HepG2 (cell line): Measurements from ENCODE around the gene VWCE. TPM values are rescaled to one million over a fixed set of nuclear protein-coding genes. Genes with fewer than 3 reads are reported as not detected.

Source experiments
- EHMT2 ChIP-seq: fragments of 200-600 bp; sonication (generic); IDR thresholded peaks from 2 replicates; pipeline ENCODE4 v1.7.0; 2017; ENCODE audit warnings: antibody characterized with exemption, low read depth, low read length, borderline replicate concordance
- FOXK1 ChIP-seq: sonication (generic); formaldehyde crosslinking; IDR thresholded peaks from 2 replicates; pipeline ENCODE4 v1.4.0; 2020; ENCODE audit warnings: low read depth, missing genetic modification reagents, borderline replicate concordance
- FOXP4 ChIP-seq: sonication (generic); formaldehyde crosslinking; IDR thresholded peaks from 2 replicates; pipeline ENCODE4 v1.4.0; 2020; ENCODE audit warnings: missing genetic modification reagents
- IRX3 ChIP-seq: sonication (generic); formaldehyde crosslinking; IDR thresholded peaks from 2 replicates; pipeline ENCODE4 v1.8.1; 2023; ENCODE audit warnings: mild to moderate bottlenecking, low read depth, missing genetic modification reagents, borderline replicate concordance
- ISX ChIP-seq: sonication (generic); formaldehyde crosslinking; conservative IDR thresholded peaks from 2 replicates; pipeline ENCODE4 v1.5.0; 2020; ENCODE audit warnings: missing genetic modification reagents
- KDM1A ChIP-seq: IDR thresholded peaks from 2 replicates; pipeline ENCODE4 v1.6.1; 2016; ENCODE audit warnings: missing compliant biosample characterization
- KLF11 ChIP-seq: IDR thresholded peaks from 2 replicates; pipeline ENCODE4 v1.6.1; 2016; ENCODE audit warnings: missing compliant biosample characterization
- KLF15 ChIP-seq: sonication (generic); formaldehyde crosslinking; IDR thresholded peaks from 2 replicates; pipeline ENCODE4 v1.8.1; 2023; ENCODE audit warnings: borderline replicate concordance, mild to moderate bottlenecking, inconsistent platforms, missing genetic modification reagents, mixed read lengths
- KMT2A ChIP-seq: sonication (generic); formaldehyde crosslinking; IDR thresholded peaks from 2 replicates; pipeline ENCODE4 v1.4.0; 2020; ENCODE audit warnings: missing genetic modification reagents
- RAD21 ChIP-seq: fragments of 450-650 bp; formaldehyde crosslinking; IDR thresholded peaks from 2 replicates; pipeline ENCODE4 v1.5.0; 2020; ENCODE audit warnings: mild to moderate bottlenecking
- RFXAP ChIP-seq: sonication (generic); formaldehyde crosslinking; IDR thresholded peaks from 2 replicates; pipeline ENCODE4 v1.4.0; 2020; ENCODE audit warnings: missing genetic modification reagents, borderline replicate concordance
- SNAI1 ChIP-seq: sonication (generic); formaldehyde crosslinking; IDR thresholded peaks from 2 replicates; pipeline ENCODE4 v1.5.0; 2020; ENCODE audit warnings: mild to moderate bottlenecking, missing genetic modification reagents, borderline replicate concordance
- SOX5 ChIP-seq: IDR thresholded peaks from 2 replicates; pipeline ENCODE4 v1.6.1; 2016; ENCODE audit warnings: borderline replicate concordance
- SRSF1 ChIP-seq: fragments of 200-400 bp; formaldehyde crosslinking; optimal IDR thresholded peaks from 2 replicates; pipeline ENCODE3; 2017; ENCODE audit warnings: mild to moderate bottlenecking, low read depth, low read length, moderate library complexity
- THAP7 ChIP-seq: sonication (generic); formaldehyde crosslinking; IDR thresholded peaks from 2 replicates; pipeline ENCODE4 v1.8.1; 2023; ENCODE audit warnings: mild to moderate bottlenecking, missing genetic modification reagents
- ZBTB25 ChIP-seq: IDR thresholded peaks from 2 replicates; pipeline ENCODE4 v1.6.1; 2018; ENCODE audit warnings: missing genetic modification reagents
- ZNF281 ChIP-seq: sonication (generic); formaldehyde crosslinking; IDR thresholded peaks from 2 replicates; pipeline ENCODE4 v1.4.0; 2020; ENCODE audit warnings: missing genetic modification reagents, borderline replicate concordance
- polyA plus RNA-seq, 8 experiments: library from polyadenylated mRNA; depleted of rRNA in 3 of 8; stranded (reverse) in 7 of 8; unstranded in 1 of 8; fragments of >200 nt; fragmentation: Illumina TruSeq in 4 of 8; extraction: Trizol in 4 of 8; gene quantifications; 2 replicates each; pipeline versions ENCODE4 v1.2.1 to v1.2.3, GENCODE V29; 2011 to 2016; ENCODE audit warnings: low read depth in 4 of 8, missing spikeins in 1 of 8, mixed read lengths in 1 of 8; ENCODE audit not compliant: insufficient read depth in 1 of 8
- total RNA-seq, 5 experiments: library from RNA; depleted of rRNA; stranded (reverse); fragments of >200 nt; fragmentation: Illumina TruSeq; extraction: Trizol; gene quantifications; 2 replicates each; pipeline ENCODE4 v1.2.3, GENCODE V29; 2016; ENCODE audit warnings: low read depth in 1 of 5
- TF ChIP-seq, protein P1 (sequence below): sonication (generic); formaldehyde crosslinking; IDR thresholded peaks from 2 replicates; pipeline ENCODE4 v1.5.0; 2020; ENCODE audit warnings: missing genetic modification reagents
- TF ChIP-seq, protein P2 (sequence below): sonication (generic); formaldehyde crosslinking; IDR thresholded peaks from 2 replicates; pipeline ENCODE4 v1.4.0; 2020; ENCODE audit warnings: missing genetic modification reagents, borderline replicate concordance

VWCE gene
- total and polyA plus RNA-seq, 2 of the 13 experiments (the other 11 are each of a cell fraction or from before 2014, with no cell fraction given): 27.6 to 58.3 TPM

- TF ChIP-seq SRSF1 (peak; percentile 60), KDM1A (CRISPR knock-in tag) (0 out of 2 replicates have a peak, but pooled peaks have one; percentile 22), ZNF281 (CRISPR knock-in tag) (peak; percentile 72; the same call in 1 of the 2 replicates), KLF15 (CRISPR knock-in tag) (peak; percentile 66; the same call in 1 of the 2 replicates), RFXAP (CRISPR knock-in tag) (peak; percentile 67; the same call in 1 of the 2 replicates), FOXK1 (peak; percentile 89), KLF11 (CRISPR knock-in tag) (no peak), FOXP4 (peak; percentile 45; the same call in 1 of the 2 replicates), SNAI1 (CRISPR knock-in tag) (0 out of 2 replicates have a peak, but pooled peaks have one; percentile 51), SOX5 (CRISPR knock-in tag) (0 out of 2 replicates have a peak, but pooled peaks have one; percentile 15), ISX (CRISPR knock-in tag) (no peak), RAD21 (CRISPR knock-in tag) (no peak; the same call in 1 of the 2 replicates), KMT2A (CRISPR knock-in tag) (peak; percentile 95), IRX3 (CRISPR knock-in tag) (peak; percentile 85), THAP7 (CRISPR knock-in tag) (peak; percentile 73; the same call in 1 of the 2 replicates), EHMT2 (no peak), ZBTB25 (CRISPR knock-in tag) (no peak; the same call in 1 of the 2 replicates)
- TF ChIP-seq, protein P1, sequence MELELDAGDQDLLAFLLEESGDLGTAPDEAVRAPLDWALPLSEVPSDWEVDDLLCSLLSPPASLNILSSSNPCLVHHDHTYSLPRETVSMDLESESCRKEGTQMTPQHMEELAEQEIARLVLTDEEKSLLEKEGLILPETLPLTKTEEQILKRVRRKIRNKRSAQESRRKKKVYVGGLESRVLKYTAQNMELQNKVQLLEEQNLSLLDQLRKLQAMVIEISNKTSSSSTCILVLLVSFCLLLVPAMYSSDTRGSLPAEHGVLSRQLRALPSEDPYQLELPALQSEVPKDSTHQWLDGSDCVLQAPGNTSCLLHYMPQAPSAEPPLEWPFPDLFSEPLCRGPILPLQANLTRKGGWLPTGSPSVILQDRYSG (CRISPR knock-in tag): 0 out of 2 replicates have a peak, but pooled peaks have one; percentile 26
- TF ChIP-seq, protein P2, sequence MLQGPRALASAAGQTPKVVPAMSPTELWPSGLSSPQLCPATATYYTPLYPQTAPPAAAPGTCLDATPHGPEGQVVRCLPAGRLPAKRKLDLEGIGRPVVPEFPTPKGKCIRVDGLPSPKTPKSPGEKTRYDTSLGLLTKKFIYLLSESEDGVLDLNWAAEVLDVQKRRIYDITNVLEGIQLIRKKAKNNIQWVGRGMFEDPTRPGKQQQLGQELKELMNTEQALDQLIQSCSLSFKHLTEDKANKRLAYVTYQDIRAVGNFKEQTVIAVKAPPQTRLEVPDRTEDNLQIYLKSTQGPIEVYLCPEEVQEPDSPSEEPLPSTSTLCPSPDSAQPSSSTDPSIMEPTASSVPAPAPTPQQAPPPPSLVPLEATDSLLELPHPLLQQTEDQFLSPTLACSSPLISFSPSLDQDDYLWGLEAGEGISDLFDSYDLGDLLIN (CRISPR knock-in tag): peak; percentile 11; the same call in 1 of the 2 replicates
These were observed 37.9 kb upstream of the VWCE start, which contains the start of the genes DDB1 and TKFC (continued) for GRCh38 chr11:61332797-61333549.
